Activated CD4-positive, alpha-beta memory T cell treated with anti-CD3 and anti-CD28 coated beads for 36 hours (primary cell): ENCODE results near the gene FDCSP. TPM values are rescaled to one million over a fixed set of nuclear protein-coding genes. Genes with fewer than 3 reads are reported as not detected.

ENCODE experiments used
- CTCF ChIA-PET: fragments of 350-600 bp; sonication (Branson Sonifier 250); formaldehyde crosslinking; loops from one replicate; lab custom pipeline; 2021; ENCODE audit warnings: antibody characterized with exemption, inconsistent platforms; lab: Charles Lee
- POLR2A ChIA-PET: fragments of 350-600 bp; sonication (Branson Sonifier 250); formaldehyde crosslinking; loops from one replicate; lab custom pipeline; 2021; ENCODE audit warnings: antibody characterized with exemption; lab: Charles Lee
- DNase-seq: peaks from one replicate; pipeline ENCODE4 v3.0.0-alpha.2; 2020
- H3K27ac Mint-ChIP-seq: one replicate; pipeline ENCODE4 v1.8.0; 2021; ENCODE audit warnings: mixed read lengths
- H3K27me3 Mint-ChIP-seq: one replicate; pipeline ENCODE4 v1.8.0; 2021; ENCODE audit warnings: mixed read lengths
- H3K36me3 Mint-ChIP-seq: one replicate; pipeline ENCODE4 v1.8.0; 2021; ENCODE audit warnings: mixed read lengths
- H3K4me1 Mint-ChIP-seq: one replicate; pipeline ENCODE4 v1.8.0; 2021; ENCODE audit warnings: low read depth, mixed read lengths
- H3K4me3 Mint-ChIP-seq: one replicate; pipeline ENCODE4 v1.8.0; 2021; ENCODE audit warnings: mild to moderate bottlenecking, mixed read lengths
- H3K9me3 Mint-ChIP-seq: one replicate; pipeline ENCODE4 v1.8.0; 2021; ENCODE audit warnings: mixed read lengths
- intact Hi-C: fragments of 100-400 bp; cut with micrococcal nuclease; formaldehyde crosslinking; loops from one replicate; pipeline ENCODE4 v1.15.1; 2023
- total RNA-seq, 2 experiments: library from RNA; stranded (reverse); gene quantifications; one replicate each; pipeline ENCODE4 v1.2.3, GENCODE V29; 2021

FDCSP gene
- total RNA-seq, 2 experiments from 2014 or later, result not detected

DNA sequence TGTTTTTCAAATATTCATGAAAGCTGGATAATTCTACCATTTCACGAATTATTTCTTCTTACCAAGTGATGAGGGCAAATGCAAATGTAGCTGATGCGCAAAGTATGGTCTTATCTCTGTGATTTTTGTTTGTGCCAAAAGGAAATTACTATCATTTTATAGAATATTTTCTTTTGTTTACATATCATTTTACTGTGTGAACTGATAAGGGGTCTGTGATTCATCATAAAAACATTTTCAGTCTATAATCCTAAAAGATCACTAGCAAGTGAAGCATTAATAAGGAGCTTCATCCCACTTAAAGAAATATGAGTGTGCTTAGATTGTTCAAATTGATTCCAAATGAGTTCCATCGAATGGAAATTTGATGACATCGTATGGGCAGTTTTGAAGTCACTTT lies 17.2 kb downstream of the FDCSP start:
- H3K4me3 Mint-ChIP-seq, result no peak overlapping the region
- H3K4me1 Mint-ChIP-seq, result no peaks in the 10 kb centered on the region
- H3K36me3 Mint-ChIP-seq, result no peaks in the 10 kb centered on the region
- ChIA-PET POLR2A (no interaction called here), CTCF (no interaction called here)
- H3K9me3 Mint-ChIP-seq, result no peaks in the 10 kb centered on the region
- H3K27ac Mint-ChIP-seq, result no peak overlapping the region
- H3K27me3 Mint-ChIP-seq, result no peaks in the 10 kb centered on the region
- intact Hi-C loops, result no loop called here
- DNase-seq, result no peak

DNA sequence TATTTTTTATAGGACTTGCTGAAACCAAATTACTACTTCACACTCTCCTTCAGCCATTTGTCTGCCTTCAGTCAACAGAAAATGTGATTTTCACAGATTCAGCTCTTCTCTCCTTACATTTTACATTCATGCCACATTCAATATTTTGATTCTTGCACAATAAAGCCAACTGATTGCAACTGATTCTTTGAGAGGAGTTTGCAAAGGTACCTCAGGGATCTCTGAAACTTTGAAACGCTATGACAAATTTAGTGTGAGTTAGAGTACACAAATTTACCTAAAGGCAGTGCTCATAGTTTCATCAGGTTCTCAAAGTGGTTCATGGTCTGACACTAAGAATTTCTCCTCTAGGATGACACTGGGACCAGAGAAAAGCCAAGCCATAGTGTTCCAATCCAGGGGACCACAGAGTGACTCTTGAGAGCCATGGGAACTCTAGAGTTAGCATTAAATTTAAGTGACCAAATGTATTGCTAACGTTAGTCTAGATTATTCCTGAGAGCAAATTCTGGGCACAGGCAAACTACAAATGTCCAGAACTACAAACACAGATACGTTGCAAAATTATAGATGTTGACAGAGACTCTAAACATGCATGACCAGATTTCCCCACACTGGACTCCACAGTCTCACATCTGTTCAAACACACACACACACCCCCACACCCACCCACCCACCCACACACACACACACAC lies 25.5 kb downstream of the FDCSP start:
- DNase-seq, result no peak
- no peaks in the 10 kb centered on the region for H3K27me3 Mint-ChIP-seq
- intact Hi-C loops, result no loop called here
- H3K36me3 Mint-ChIP-seq, result no peaks in the 10 kb centered on the region
- H3K4me1 Mint-ChIP-seq, result no peaks in the 10 kb centered on the region
- CTCF ChIA-PET, result no interaction called here
- H3K27ac Mint-ChIP-seq, result no peak overlapping the region
- H3K9me3 Mint-ChIP-seq, result no peaks in the 10 kb centered on the region
- POLR2A ChIA-PET, result no interaction called here
- no peak overlapping the region for H3K4me3 Mint-ChIP-seq

DNA sequence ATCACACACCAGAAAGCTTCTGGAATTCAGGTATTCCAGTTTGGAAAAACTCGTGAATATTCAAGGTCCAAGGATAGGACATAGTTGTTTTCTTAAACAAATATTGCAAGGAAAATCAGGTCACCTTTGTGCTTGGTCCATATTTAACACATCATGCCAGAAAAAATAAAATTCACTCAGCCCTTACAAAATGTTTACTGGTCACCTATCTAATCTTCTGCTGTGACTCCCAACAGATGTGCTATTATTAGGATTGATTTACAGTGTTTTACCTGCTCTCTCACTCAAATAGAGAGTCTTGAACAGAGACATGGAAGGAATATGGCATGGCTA lies 26.0 kb downstream of the FDCSP start:
- DNase-seq, result no peak
- H3K27me3 Mint-ChIP-seq, result no peaks in the 10 kb centered on the region
- POLR2A ChIA-PET, result no interaction called here
- H3K9me3 Mint-ChIP-seq, result no peaks in the 10 kb centered on the region
- H3K4me1 Mint-ChIP-seq, result no peaks in the 10 kb centered on the region
- CTCF ChIA-PET, result no interaction called here
- H3K27ac Mint-ChIP-seq, result no peak overlapping the region
- intact Hi-C loops, result no loop called here
- no peaks in the 10 kb centered on the region for H3K36me3 Mint-ChIP-seq
- H3K4me3 Mint-ChIP-seq, result no peak overlapping the region

DNA sequence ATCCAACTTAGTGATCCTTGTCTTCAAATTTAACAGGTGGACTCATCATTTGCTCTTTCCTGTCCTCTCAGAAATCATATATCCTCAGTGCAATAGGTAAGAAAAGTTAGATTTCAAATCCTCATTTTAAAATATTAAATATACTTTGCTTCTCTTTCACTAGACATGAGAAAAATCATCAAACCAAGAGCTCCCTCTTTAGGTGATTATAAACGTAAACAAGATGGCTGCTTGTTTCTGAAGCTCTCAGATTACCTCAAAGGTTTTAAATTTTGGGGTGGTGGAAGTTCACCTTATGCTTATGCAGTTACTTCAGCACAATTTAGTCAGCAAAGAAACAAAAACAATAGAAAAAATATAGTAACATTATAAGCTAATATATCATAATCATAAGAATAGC lies 43.8 kb downstream of the FDCSP start:
- H3K27me3 Mint-ChIP-seq, result no peaks in the 10 kb centered on the region
- ChIA-PET CTCF (no interaction called here), POLR2A (no interaction called here)
- no peaks in the 10 kb centered on the region for H3K36me3 Mint-ChIP-seq
- intact Hi-C loops, result no loop called here
- DNase-seq, result no peak
- H3K27ac Mint-ChIP-seq, result no peak overlapping the region
- no peaks in the 10 kb centered on the region for H3K4me1 Mint-ChIP-seq
- no peak overlapping the region for H3K4me3 Mint-ChIP-seq
- no peaks in the 10 kb centered on the region for H3K9me3 Mint-ChIP-seq

DNA sequence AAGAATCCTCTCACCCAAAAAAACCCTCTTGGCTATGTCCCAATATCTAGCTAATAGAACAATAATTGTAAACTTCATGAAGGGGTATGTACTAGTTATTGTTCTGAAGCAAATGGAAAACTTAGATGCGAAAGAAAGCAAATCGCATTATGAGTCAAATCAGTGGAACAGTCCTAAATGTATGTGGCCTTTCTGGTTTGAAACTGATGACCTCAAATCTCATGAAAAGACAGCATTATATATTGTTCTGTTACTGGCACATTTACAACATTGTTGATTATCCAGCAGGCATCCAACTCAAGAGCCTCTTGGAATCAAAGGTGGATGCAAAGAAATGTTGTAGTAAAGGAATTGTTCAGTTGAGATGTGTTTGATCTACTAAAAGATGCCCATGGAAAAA lies 51.2 kb downstream of the FDCSP start:
- ChIA-PET CTCF (no interaction called here), POLR2A (no interaction called here)
- H3K27ac Mint-ChIP-seq, result no peak overlapping the region

DNA sequence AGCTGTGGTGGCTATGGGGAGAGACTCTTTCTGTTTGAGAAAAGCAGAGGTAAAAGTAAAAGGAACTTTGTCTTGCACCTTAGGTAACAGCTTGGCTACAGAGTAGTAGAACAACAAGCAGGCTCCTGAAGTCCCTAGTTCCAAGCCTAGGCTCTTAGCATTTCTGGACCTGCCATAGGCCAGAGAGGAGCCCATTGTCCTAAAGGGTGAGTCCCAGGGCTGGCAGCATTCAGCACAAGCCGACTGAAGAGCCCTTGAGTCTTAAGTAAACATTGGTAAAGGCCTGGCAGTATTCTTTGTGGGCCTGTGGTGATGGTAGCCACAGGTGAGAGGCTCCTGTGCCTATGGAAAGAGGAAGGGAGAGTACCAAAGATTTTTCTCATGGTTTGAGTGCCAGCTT lies 54.6 kb downstream of the FDCSP start:
- POLR2A ChIA-PET, result no interaction called here
- no peaks in the 10 kb centered on the region for H3K36me3 Mint-ChIP-seq

More for the DNA sequence above, 51.2 kb downstream of the FDCSP start:
- H3K4me3 Mint-ChIP-seq, result no peak overlapping the region
- intact Hi-C loops, result no loop called here
- H3K4me1 Mint-ChIP-seq, result no peaks in the 10 kb centered on the region
- H3K27me3 Mint-ChIP-seq, result no peaks in the 10 kb centered on the region
- no peaks in the 10 kb centered on the region for H3K36me3 Mint-ChIP-seq
- DNase-seq, result no peak
- H3K9me3 Mint-ChIP-seq, result peaks cover 5% of the 10 kb centered on the region

More for the DNA sequence above, 54.6 kb downstream of the FDCSP start:
- Mint-ChIP-seq H3K9me3 (peaks cover 5% of the 10 kb centered on the region), H3K4me1 (no peaks in the 10 kb centered on the region), H3K27ac (no peak overlapping the region), H3K4me3 (no peak overlapping the region), H3K27me3 (no peaks in the 10 kb centered on the region)
- intact Hi-C loops, result no loop called here
- DNase-seq, result no peak
- CTCF ChIA-PET, result no interaction called here

Other genes with a start within 250 kb of the FDCSP start
- not detected for gene STATH, start 230.2 kb upstream of the FDCSP start, total RNA-seq
- gene HTN3, start 197.7 kb upstream of the FDCSP start, total RNA-seq, result not detected
- gene HTN1, start 175.7 kb upstream of the FDCSP start, total RNA-seq, result not detected
- not detected for gene PRR27, start 71.9 kb upstream of the FDCSP start, total RNA-seq
- not detected for gene ODAM, start 30.4 kb upstream of the FDCSP start, total RNA-seq
- gene CSN3, start 16.5 kb downstream of the FDCSP start, total RNA-seq, result not detected
- gene CABS1, start 108.9 kb downstream of the FDCSP start, total RNA-seq, result not detected
- gene SMR3A, start 134.6 kb downstream of the FDCSP start, total RNA-seq, result not detected
- not detected for gene SMR3B, start 157.0 kb downstream of the FDCSP start, total RNA-seq
- gene OPRPN, start 171.8 kb downstream of the FDCSP start, total RNA-seq, result not detected
- gene MUC7, start 246.1 kb downstream of the FDCSP start, total RNA-seq, result not detected